Activated CD8-positive, alpha-beta memory T cell treated with anti-CD3 and anti-CD28 coated beads, Interleukin-2, amount 50 U/mL, for 24 hours (primary cell): ENCODE data around the gene TGM3.

Experiments
- DNase-seq: peaks from one replicate; pipeline ENCODE4 v3.0.0-alpha.2; 2020; ENCODE audit errors: extremely low read depth

TGM3 gene

DNA sequence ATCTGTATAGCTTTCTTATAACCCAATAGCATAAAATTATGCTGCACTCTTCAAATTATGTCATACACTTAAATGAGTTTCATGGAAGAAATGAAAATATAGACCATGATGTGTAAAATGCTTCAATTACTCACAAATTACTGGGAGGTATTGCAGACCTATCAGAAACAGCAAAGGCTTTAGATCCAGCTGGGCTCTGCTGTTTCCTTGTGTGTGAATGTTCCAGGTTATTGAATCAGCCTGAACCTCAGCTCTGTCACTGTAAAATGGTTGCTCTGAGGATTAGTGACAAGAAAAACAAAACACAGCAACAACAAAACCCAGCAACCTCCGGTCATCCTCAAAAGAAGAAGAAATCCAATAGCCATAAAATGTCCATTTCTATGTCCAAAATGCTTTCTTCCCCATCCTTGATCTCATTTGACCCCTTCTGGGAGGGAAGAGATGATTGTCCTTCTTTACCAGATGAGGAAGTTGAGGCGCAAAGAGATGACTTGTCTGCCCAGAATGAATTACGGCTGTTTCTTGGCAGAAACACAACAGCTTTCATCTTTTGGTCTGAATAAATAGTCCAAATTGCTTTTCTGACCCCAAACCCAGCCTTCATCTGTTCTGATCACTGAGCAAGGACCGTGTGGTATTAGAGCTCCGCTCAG is 42.7 kb downstream of the TGM3 start:
- DNase-seq, result no peak

DNA sequence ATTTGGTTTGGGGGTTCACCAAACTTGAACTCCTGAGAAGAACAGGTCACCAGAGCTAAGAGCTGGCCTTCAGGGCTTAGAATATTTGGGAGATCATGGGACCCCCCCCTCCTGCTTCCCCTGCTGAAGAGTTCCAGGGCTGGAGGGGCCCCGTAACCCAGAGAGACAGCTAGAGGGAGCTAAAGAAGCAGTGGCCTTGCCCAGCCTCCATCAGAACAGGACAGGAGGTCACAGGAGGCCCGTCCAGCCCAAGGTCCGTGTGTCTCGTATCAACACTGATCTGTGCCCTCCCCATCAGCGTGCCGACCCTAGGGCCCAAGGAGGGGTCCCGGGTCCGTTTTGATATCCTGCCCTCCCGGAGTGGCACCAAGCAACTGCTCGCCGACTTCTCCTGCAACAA is 44.3 kb downstream of the TGM3 start:
- DNase-seq, result no peak

DNA sequence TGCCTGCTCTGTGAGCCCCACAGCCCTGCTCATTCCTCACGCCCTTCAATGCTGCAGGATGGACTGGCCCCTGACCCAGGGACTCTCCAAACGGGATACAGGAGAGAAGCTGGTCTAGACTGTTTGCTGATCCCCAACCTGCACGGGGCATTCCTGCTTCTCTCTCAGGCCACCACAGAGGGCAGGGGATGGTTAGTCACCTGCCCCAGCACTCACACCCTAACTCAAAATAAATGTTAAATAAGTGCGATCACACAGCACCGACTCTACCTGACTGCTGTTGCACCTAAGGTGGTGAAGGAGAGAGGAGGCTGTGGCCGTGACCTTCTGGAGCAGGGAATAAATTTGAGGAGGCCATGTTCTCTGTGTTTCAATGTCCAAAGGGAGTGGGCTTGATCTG is 45.0 kb downstream of the TGM3 start:
- DNase-seq, result no peak

DNA sequence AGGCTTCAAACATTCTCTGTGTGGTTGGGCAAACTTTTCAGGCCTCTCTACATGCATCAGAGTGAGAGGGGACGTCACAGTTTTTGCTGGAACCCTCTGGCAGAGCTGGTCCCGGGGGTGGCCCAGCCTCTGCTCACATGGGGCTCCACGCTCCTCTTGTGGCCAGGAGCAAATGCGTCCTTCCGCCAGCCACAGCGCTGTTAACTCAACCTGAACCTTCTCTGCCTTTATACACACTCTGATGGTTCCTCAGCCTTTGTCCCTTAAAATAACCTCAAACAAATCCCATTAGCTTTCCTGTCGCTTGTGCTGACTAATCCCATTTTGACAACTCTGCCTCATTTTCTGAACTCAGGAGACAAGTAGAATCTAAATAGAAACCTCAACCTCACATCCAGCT is 45.5 kb downstream of the TGM3 start:
- no peak for DNase-seq

DNA sequence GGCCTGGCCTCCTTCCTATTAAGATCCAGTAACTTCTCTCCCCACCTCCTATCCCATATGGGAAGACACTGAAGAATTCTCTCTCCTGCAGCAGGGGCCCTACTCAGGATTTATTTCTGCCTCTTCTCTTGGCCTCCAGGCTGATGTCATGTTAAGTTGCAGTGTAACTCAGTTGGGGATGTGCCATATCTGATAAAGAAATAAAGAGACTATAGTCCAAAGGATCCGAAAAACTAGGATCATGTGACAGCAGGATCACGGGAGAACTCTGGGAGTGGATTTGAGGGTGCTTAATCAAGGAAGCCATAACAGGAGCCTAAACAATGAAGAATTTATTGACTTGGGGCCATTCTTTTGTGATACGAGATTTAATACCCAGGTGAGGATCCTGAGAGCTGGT is 46.4 kb downstream of the TGM3 start:
- DNase-seq, result no peak

DNA sequence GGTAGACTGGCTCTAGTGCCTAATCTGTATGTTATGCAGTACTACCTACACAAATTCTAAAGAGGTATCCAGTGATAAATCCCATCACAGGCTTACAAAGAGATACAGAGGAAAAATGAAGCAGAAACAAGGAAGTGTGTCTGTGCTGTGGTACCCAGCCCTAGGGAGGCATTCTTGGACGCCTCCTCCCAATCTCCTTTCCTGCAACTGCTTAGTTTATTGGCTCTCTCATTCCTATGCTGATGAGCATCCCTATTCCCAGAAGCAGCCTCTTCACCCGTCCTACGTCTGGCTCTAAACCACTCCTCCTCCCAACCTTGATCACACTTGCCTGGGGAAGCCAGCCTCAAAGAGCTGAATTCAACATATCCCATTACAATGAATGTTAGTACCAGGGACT is 50.4 kb downstream of the TGM3 start:
- no peak for DNase-seq

DNA sequence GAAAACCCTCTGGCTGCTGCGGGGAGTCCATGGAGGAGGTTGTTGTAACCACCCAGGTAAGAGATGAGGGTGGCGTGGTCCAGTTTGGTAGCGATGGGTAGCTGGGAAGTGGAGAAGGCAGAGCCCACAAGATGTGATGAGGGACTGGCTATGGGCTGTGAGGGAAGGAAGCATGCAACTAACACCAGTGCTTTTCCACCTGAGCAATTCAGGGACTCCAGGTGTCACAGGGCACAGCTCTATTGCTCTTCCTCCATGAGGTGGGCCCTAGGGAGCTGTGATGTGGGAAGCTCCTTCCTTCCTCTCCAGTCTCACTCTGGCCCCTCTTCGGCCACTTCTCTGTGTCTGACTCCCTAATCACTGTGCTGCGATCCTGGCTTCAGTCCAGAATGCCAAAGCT is 52.5 kb downstream of the TGM3 start:
- no peak for DNase-seq

DNA sequence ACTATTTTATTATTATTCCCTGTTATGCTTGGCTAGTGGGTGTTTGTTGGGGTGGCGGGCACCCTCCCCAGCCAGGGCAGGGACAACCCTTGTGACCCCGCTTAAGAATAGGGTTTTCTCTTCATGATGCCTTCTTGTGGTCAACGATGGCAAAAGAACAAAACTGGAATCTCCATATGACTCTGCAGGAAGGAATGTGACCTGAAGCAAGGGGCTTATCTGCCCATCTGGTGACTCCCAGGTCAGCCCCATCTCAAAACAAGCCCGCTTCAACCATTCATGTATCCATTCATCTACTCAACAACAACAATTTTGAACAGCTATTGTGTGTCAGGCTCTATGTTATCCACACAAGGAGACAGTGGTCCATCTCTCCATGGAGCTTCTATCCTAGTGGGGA is 54.0 kb downstream of the TGM3 start:
- no peak for DNase-seq

DNA sequence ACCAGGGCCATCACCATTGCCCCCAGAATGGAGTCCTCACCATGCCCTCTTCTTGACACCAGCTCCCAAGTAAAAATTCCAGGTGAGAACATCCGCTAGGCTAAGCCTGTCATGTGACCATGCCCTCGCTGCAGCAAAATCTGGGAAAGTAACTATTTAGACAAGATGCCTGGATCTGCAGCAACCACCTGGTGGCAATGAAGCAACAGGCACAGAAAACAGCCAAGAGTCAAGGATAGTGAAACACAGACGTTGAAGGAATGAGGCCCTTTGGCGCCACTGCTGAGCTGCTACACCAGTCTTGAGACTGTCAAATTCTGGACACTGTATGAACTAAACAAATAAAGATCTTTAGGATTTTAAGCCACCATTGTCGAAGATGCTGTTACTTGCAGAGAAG is 54.8 kb downstream of the TGM3 start:
- no peak for DNase-seq

DNA sequence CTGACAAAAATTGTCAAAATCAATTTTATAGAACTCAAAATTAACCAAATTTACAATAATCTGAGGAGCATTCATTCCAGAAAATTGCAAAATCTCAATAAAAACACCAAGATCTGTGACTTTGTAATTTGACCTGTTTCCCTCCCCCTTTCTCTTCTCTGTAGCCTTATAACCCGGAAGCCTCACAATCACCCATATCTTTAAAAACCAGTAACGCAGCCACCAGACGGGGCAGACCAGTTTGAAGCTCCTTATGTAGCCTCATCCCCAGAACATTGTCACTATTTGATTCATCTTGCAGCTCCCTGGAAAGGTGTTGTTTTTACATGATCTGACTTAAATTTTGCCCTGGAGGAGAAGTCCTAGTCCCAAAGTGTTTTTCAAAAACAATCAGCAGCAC is 57.4 kb downstream of the TGM3 start:
- DNase-seq, result no peak

DNA sequence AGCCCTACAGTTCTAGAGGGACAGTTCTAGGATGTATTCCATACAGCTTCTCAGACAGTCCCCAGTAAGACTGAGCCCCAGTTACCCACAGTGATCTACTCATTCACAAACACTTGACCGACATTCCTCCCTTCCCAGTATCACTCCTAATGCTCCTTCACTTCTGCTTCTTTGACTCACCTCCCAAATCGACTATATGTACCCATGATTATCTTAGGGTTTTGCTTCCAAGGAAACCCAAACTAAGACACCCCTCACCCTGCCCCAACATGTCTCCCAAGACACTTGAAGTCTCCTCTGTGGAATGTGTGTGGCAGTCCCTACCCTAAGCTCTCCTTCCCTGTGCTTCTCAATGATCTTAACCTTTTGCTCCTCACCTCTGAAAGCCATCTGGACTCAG is 61.3 kb downstream of the TGM3 start:
- DNase-seq, result no peak

DNA sequence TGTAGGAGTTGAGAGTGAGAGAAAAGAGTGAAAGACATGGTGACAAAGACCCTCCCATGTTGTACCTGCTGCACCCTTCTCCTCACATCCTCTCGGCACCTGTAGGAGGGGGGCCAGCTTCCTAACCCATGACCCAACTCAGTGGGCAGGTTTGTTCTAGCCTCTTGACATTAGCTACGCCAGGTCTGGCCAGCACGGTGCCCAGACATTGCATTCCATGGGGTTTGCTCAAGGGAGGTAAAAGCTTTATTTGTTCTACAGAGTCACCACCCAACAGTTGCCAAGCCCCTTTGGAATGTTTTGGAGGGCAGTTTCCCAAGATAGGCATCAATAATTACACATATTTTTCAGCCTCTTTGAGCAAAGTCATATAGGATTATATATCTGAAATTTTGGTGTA is 62.2 kb downstream of the TGM3 start:
- DNase-seq, result no peak

DNA sequence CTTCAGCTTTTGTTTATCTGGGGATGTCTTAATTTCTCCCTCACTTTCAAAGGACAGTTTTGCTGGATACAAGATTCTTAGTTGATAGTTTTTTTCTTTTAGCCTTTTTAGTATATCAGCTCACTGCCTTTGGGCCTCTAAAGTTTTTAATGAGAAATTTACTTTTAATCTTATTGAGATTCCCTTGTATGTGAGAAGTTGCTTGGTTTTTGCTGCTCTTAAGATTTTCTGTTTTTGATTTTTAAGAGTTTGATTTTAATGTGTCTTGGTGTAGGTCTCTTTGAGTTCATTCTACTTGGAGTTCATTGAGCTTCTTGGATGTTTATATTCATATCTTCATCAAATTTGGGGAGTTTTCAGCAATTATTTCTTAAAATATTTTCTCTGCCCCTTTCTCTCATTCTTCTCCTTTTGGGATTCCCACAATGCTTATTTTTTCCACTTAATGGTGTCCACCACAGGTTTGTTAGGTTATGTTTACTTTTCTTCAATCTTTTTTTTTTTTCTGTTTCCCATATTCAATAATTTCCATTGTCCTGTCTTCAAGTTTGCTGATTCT is 65.3 kb downstream of the TGM3 start:
- no peak for DNase-seq

DNA sequence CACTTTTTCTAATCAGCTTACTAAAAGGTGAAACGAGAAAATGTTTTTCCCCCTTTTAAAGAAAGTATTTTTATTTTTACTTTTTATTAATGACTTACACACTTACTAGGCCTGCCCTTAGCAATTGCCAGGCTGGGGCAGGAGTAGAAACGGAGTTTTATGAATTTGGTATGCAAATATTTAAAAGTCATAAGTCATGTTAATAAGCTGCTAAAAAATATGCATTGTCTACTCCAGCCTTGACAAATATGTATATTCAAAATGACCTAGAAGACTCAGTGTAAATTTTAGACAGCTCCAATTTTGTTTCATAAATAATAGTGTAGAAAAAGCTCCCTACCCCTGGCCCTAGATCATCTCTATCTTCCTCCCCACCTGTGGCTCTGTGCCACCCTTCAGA is 67.4 kb downstream of the TGM3 start:
- no peak for DNase-seq

DNA sequence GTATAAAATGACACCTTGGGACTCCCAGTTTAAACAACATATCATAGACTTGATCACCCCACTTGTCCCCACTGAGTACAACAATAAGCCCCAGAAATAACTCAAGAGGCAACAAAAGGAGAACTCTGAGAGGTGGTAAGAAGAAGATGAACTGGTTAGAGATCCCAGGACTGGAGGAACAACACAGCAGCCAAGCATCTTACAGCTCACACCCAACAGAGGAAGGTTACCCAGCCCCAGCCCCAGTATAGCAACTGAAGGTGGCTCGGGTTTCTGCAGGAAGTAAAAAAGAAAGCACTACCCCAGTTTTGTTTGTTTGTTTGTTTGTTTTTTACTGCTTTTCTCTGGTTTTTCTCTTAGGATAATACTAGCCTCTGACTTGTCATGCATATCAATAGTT is 67.8 kb downstream of the TGM3 start:
- DNase-seq, result no peak

DNA sequence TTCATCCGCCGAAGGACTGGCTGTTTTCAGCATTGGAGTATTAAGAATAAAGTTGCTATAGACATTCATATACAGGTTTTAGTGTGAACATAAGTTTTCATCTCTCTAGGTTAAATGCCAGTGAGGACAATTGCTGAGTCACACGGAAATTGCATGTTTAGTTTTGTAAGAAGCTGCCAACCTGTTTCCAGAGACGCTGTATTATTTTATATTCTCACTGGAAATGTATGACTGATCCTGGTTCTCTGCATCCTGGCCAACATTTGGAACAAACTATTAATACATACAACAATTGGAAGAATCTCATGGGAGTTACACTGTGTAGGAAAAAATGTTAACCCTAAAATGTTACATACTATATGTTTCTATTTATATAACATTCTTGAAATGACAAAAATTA is 68.2 kb downstream of the TGM3 start:
- no peak for DNase-seq

DNA sequence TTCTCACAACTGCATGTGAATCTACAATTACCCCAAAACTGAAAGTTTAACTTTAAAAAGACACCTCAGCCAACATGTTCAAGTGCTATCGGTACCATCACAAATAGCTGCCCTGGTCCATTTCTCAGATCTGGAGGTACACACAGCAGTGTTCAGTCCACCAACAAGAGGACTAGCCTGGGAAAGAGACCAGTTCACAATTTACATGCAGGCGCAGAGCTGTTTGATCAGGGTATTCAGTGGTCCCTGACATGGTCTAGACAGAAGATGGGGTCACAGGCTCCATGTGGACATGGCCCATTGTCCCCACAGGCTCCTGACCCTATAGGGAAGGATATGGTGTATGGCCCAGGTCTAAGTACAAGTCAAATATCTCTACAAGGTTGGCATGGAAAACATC is 69.3 kb downstream of the TGM3 start:
- DNase-seq, result no peak

DNA sequence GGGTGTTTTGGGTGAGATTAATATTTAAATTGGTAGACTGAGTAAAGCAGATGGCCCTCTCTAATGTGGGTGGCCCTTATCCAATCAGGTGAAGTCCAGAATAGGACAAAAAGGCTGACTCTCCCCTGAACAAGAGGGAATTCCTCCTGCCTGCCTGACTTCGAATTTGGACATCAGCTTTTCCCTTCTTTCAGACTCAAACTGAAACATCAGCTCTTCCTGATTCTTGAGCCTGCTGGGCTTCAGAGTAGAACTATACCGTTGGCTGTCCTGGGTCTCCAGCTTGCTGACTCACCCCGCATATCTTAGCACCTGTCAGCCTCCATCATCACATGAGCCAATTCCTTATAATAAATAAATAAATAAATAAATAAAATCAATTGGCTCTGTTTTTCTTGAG is 69.9 kb downstream of the TGM3 start:
- DNase-seq, result no peak

DNA sequence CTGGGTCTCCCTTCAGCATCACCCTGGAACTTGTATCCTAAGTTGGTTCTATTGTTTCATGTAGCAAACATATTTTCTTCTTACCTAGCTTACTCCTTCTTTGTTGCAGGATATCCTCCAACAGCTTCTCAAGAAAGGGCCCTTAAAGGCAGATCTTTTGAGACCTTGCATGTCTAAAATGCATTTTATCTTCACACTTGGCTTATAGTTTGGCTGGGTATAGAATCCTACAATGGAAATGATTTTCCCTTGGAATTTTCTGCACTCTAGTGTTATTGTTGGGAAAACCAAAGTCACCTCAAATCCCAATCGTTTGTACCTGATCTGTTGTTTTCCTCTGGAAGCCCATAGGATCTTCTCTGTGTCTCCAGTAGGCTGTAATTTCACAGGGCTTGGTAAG is 72.8 kb downstream of the TGM3 start:
- no peak for DNase-seq

DNA sequence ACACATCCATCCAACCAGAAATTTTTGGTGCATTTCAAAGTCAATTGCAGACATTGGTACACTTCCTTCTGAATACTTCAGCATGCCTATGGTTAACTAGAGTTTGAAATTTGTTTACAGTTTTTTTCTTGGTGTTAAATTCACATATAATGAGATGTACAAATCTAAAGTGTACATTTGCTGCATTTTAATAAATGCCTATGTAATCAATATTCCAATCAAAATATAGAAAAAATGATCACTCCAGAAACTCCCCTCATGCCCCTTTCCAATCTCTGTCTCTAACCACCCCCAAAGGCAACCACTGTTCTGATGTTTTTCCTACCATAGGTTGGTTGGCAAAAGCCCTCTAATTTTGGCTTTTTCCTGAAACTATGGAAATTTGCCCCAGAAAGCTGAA is 77.3 kb downstream of the TGM3 start:
- no peak for DNase-seq

DNA sequence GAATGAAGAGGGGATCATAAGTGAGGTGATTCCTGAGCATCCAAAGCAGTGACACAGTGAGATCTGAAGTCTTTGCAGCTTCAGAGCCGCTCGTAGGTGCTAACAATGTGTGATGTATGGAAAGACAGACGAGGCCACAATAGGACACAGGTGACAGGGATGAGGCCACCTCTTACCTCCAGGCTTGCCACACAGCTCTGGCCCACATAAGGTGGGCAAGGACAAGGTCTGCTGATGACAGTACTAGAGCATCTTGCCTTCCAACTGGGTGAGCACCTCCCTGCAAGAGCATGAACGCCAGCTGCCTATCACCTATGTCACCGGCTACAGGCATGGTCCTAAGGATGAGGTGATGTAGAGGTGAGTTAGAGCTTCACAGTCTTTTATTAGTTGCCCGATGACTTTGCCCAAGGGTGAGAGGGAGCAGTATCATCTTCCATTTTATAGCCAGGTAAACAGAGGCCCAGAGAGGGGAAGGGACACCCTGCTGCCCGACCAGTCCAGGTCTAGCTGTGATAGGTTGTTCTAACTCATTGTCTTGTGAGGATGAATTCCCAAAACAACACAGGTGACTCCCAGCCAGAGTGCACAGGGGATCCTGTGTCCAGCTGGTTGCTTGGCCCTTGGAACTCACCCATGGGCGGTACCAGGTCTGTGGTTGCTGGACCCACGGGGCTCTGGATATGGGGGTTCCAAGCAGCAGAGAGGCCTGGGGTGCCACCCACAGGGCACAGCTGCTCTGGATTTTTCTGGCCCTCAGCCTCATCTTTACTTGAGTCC is 78.7 kb downstream of the TGM3 start:
- no peak for DNase-seq

DNA sequence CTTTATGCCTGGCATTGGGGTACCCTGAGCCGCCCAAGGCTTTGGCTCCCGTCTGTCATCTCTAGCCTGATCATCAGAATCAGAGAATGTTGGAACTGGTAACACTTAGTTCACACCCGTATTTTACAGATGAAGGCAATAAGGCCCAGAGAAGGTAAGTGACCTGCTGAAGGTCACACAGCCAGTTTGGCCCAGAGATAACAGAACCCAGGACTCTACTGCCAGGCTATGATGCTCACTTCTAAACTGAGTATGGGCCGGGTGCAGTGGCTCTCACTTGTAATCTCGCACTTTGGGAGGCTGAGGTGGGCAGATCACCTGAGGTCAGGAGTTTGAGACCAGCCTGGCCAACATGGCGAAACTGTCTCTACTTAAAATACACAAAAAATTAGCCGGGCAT is 83.1 kb downstream of the TGM3 start:
- no peak for DNase-seq

DNA sequence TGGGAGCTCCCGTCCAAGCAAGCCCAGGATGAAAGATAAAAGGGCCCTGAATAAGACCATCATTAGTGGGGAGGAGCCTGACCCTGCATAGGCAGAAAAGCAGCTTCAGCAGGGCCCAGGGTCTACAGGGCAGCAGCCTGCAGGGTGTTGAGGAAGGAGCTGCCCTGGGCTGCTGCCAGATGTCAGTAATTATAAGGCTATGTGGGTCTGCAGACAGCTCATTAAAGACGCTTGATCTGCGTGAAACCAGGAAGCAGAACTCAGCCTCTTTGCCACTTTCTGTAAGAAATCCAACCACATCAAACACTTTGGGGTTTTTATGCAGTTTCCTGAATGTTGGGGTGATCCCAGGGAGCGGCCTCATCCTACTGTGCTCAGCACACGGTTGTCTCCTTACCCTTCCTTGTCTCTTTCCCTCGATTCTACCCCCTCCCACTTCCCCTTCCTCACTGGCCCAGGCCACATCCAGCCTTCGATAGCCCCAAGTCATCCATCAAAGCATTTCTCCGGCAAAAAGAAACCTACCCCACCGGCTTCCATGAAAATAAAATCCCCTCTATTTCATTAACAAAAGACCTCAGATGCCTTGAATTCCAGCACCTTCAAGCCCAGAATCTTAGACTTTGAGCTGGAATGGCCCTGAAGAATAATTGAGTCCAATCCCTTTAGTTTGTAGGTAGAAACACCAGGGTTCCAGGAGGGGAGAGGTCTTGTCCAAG is 83.9 kb downstream of the TGM3 start:
- DNase-seq, result no peak
